HG03196 (cell line): ENCODE data around the gene STXBP6.

Experiments used
- ATAC-seq: cut with Tn5 transposase; IDR thresholded peaks from one replicate; pipeline ENCODE4 v1.9.1; 2021; ENCODE audit not compliant: unreplicated experiment

Gene STXBP6

DNA sequence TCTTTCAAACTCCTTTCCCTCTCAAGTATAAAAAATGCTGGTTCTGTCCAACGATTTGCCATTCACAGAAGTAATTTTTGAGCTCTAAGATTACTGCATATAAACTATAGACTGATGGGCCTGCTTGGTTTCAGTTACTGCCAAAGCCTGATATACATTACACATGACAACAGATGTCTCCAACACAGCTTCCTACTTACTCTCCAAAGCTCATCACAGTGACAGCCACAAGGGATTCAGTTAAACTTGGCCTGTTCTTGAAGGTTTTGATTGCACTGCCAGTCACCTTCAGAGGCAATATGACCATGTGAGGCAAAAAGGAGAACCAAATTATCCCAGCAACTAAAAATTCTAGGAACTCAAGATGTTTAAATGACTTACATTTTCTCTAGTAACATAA, 30.1 kb downstream of the STXBP6 start:
- ATAC-seq: no peak

DNA sequence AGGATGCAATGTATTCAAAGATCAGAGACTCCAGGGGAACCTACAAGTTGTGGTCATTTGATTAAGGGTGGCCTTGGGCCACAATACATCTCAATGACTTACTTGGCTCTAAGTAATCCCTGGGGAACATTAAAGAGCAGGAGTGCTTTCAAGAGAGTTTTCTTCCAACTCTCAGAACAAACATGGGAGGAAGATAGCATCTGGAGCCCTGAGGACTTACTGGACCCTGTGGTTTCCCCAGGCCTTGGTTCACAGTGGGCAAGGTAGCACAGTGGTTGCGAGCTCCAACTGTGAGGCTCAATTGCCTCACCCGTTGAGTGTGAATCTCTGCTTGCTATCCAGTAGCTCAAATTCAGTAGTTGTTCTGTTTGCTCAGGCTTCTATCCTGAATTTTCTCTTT, 32.4 kb downstream of the STXBP6 start:
- ATAC-seq: no peak

DNA sequence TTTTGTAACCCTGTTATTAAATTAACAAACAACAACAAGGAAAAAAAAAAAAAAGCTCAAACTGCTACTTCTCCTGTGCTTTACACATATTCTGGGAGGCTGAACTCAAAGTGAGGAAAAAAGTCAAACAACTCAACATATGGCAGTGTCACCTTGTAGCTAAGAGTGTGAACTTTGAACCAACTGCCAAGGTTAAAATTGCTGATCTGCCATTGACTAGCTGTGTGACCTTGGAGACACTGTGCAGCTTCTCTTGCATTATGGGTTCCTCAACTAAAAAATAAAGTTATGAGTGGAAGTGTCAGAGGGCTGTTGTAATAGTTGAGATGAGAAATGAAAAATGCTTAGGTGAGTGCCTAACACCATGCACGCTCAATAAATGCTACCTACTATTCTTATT, 34.2 kb downstream of the STXBP6 start:
- no peak for ATAC-seq

DNA sequence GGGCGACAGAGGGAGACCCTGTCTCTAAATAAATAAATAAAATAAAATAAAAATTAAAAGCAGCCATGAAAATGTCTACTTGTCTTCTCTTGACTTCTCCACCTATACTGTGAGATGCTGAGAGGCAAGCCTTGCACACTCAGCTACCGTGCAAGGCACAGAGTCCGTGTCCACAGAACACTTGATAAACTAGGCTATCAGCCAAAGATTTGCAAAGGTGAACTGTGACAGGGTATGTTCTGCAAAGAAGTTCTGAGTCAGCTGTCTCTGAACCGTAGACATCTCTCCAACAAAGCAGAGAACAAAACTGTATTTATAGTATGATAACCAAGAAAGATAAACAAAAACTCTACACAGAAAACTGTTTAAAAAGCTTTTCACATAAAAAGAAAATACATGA, 35.5 kb downstream of the STXBP6 start:
- no peak for ATAC-seq

DNA sequence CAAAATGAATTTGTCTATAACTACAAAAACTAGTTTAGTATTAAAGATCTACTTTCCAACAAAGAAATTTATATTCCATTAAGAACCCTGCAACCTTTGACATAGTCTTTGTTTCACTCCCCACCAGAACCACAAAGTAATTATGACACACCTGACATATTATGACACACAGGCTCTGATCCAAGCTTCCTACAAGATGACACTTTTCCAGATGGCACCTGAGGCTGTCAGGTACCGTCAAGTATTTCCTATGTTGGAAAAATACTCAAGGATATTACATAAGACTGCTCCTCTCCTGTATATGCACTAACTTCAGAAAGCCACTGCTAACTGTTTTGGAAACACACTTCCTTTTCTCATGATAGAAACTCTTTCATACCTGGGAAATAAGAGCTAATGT, 38.9 kb downstream of the STXBP6 start:
- ATAC-seq: no peak

DNA sequence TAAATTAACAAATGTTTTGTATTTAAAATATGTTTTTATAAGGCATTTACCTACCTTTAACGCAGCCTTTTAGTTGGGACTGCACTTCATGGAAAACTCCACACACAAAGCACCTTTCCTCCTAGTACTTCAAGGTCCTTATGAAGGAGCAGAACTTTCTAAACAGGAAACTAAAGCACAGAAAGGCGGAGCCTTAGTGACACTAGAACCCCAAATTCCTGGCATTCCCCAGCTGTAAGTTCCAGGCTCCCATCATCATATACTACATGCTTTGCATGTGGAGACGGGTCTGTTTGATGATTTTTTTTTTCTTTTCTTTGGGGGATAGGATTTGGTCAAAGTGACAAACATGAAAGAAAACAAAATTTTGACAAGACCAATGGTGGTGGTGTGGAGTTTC, 39.5 kb downstream of the STXBP6 start:
- no peak for ATAC-seq

DNA sequence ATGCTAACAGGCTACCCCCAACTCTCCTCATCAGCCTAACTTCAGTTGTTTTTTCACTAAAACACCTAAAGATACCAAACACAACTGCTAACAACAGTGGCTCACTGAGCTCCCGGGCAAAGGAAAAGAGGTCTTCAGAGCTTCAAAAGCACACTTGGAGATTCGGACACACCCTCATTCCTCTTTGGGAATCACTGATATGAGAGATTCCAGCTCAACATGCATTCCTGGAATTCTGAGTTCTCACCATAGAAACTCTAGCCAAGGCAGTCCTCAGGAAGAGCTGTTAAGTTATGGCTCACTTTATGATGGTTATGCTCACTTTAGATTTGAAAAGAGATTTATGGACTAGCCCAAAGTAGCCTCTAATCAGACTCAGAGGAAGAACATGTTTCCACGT, 40.1 kb downstream of the STXBP6 start:
- no peak for ATAC-seq

DNA sequence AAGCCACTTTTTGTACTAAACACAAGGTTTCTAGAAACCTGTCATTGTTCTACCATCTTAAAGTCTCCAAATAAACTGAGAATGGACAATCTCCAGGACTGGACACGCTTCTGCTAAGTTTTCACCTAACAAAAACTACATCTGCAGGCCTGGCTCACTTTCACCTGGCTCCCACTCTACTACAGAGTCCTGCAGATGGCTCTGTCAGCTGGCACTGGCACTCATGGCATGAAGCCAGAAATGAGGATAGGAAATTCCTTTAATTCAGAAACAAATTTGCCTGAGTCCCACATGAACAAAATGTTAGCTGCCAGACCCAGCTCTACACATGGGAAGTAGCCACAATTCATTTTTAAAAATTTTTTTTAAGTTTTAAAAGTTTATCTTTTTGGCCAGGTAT, 42.1 kb downstream of the STXBP6 start:
- no peak for ATAC-seq

DNA sequence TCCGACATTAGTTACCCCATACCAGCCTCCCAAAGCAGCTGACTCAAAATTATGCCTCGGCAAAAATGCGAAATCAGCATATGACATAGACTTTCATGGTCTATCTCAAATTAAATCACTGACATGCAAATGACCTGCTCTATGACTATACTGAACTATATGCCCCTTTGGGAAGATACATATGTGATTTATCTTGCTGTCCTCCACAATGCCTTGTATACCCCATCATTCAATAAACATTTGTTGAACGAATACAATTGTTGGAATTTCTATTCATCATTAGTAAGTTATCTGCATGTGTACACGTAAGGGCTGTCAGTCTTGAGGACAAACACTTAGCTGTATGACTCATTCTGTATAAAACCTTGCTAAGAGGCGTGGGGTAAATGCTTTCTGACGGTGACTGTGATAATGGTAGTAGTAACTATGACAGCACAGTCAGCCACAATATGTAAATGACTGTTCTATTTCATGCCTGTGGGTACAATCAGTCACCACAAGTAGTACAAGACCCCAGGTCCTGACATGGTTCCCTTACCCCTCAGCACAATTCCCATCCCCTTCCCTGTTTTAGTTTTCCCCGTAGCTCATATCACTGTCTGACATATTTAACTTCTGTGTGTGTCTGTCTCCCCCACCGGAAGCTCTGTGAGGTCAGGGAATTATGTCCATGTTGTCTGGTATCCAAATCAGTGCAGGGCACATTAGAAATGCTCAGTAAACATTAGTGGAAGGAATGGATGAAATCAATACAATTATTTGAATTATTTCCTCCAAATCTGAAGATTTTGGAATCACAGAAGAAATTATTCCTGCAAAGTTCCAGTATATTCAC, 42.8 kb downstream of the STXBP6 start:
- no peak for ATAC-seq

DNA sequence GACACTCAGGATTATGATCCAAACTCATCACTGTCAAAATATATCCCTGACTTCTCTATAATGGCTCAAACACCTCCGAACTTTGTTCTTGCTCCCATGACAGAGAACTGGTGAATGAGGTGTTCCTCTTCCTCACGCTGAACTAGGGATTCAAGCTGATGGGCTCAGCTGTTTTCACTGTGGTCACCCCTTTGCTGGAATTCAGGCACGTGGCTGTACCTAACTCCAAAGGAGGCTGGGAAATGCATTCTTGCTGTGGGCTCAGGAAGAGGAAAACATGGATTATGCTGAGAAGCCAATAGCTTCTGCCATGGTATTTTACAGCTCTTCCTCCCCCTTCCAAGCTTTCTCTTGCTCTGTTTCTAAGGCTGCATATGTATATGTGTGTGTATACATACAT, 43.9 kb downstream of the STXBP6 start:
- ATAC-seq: no peak

DNA sequence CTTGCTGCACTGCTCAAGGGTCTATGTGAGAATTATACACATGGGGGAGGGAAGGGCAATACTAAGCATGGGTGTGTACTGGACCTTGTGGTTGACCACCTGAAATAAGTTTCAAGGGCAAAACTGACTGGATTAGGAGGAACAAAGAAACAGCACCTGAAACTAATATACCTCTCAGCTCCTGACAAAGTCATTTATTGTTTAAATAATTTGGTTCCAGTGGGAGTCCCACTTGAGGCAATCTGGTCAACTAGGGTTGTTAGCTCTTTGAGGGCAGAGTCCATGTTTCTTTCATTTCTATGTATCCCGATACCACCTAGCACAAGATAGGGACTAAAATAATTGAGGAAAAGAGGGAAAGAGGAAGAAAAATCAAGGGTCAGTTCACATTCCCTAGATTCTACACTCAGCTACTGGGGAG, 45.5 kb downstream of the STXBP6 start:
- ATAC-seq: no peak

DNA sequence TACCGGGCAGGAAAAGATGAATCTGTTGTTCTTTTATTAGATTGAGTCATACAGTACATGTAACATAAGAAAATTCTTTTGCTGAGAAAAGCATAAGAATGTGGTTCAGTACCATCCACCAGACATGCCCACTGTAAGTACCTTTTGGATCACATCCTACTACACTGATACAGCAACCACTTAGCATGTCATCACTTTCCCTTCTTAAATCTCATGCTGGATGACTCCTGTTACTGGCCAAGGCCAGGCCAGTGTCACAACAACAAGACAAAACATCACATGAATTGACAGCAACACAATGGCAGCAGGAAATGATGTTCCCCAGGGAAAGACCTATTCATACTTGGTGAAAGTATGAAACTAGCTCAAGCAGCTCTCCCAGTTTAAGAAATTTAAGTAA, 46.4 kb downstream of the STXBP6 start:
- no peak for ATAC-seq

DNA sequence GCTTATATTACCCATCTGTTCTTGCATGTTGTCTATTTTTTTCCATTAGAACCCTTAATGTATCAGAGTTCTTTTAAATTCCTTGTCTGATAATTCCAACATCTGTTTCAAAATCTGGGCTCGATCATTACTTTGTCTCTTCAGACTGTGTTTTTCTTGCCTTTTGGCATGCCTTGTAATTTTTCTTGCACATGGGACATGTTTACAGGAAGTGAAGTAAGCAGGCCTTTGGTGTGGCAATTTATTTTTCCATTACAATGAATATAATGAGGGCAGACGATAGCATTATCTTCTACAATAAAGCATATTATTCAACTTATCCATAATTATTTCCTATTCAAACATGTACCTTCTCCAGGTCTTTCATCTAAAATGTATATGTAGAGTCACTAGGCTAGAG, 48.3 kb downstream of the STXBP6 start:
- ATAC-seq: no peak

DNA sequence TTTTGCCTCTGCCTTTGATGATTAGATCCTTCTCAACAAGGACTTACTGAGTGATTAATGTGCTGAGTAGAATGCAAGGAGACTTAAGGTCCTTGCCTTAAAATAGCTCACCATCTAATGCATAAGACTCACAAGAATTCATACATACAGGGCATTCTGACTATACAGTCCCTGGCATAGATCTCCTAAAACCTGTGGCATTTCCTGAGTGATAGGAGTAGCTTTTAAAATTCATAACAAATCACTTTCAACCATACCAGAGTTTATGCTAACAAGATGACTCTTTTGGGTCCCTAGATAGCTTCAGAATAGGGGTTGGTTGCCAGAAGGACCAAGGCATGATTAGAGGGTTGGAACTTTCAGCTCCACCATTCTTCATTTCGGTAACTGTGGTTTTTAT, 48.8 kb downstream of the STXBP6 start:
- no peak for ATAC-seq

DNA sequence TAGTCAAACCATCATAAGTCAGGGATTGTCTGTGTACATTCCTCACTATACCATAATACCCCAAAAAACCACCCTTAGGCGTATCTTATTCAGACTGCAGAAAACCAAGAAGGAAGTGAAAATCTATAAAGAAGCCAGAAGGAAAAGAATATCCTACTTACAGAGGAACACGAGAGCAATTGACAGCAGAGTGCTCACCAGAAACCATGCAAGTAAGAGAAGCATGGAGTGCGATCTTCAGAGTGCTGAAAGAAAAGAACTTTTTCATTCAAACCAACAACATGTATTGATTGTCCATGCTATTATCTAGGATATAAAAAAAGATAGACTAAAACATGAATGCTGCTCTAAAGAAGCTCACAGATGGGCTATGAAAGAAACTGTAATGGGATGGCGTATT, 50.8 kb downstream of the STXBP6 start:
- ATAC-seq: no peak

DNA sequence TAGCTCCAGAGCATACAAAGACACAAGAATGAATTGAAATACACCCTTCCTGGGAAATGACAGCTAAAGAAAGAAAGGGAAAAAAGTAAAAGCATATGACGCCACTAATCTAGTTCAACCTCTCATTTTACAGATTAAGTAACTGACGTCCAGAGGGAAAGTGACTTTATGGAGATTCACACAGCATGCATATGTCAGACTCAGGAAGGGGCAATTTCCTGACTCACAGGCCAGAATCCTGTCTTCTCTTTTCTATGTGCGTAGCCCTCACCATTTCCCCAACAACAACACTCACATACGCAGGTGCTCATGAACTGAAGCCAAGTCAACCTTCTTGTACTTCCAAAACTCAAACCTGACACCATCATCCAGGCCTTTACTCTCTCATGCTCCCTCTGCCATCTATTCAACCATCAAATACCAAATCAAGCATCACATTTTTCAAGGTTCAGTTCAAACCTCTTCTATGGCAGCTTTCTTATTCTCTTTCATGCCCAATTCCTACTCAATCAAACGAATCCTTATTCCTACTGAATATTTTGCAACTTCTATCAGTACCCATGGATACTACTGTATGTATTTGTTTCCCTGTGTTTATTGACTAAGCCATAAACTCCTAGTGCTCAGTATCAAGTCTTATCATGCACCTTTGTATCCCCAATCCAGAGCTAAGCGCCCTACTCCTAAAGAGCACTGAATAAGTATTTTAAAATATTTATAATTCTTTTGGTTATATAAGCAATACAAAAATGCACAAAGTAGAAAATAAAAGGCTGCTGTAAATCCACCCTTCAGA, 52.8 kb downstream of the STXBP6 start:
- no peak for ATAC-seq

DNA sequence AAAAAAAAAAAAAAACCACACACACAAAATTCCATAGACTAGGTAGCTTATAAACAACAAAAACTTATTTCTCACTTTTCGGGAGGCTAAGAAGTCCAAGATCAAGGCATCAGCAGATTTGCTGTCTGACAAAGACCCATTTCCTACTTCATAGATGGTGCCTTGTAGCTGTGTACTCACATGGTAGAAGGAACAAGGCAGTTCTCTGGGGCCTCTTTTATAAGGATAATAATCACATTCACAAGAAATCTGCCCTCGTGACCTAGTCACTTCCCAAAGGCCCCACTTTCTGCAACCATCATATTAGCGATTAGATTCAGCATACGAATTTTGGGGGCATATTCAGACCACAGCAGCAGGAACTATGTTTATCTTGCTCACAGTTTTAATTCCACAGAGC, 54.9 kb downstream of the STXBP6 start:
- ATAC-seq: no peak

DNA sequence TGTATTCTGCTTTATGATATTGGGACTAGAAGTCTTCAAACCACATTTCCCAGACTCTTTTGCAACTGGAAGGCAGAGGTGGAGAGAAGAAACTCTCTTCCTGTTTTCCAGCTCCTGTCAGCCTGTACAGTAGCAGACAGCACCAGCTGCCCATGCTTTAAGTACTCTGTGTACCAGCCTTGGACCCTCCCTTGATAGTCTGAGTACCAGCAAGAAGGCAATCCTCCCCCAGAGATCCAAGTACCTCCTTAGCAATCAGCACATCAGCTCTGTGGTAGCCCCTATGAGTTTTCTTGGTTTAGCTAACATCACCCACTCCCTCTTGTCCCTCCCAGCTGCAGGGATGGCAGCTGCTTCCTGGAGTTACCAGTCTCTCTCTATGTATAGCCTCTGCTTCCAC, 56.3 kb downstream of the STXBP6 start:
- ATAC-seq: no peak

DNA sequence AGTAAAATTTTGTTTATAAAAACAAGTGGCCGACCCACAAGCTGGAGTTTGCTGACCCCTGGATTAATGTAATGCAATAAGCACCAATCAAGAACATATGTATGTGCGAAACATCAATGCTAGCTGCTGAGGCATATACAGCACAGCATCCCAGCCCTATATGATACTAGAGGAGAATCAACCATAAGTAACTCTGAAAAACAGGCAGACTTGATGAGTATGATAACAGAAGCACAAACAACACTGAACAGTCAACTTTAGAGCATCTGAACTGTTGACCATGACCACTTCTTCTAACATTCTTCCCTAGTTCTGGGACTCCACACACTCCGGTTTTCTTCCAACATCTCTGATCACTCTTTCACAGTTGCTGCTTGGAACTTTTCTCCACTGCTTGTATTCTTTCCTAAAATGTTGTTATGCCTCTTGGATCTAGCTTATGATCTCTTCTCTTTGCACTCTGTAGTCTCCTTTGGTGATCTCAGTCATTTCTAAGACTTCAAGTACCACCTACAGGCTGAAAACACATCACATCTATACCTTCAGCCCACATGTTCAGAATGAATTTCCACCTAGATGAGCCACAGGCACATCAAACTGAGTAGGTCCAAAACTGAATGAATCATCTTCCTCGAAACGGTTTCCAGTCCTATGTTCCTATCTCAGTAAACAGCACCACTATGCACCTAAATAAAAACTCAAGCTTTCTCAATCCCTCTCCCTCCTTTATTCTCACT, 57.2 kb downstream of the STXBP6 start:
- ATAC-seq: no peak

DNA sequence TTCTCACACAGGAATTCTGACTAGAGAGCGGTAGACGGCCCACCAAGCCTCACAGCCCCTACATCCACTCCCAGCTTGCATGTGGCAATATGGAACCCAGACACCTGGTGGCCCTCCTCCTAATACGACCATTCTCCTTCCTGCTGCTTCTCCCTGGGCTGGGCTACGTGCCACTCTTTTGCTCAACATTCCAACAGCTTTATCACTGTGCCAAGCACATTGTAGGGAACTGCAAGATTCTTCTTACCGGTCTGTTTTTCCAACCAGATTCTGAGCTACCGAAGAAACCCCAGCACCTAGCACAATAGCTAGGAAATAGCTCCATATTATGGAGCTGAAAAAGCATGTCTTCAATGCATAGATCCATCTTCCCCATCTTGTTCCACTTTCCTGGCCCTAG, 58.1 kb downstream of the STXBP6 start:
- no peak for ATAC-seq

DNA sequence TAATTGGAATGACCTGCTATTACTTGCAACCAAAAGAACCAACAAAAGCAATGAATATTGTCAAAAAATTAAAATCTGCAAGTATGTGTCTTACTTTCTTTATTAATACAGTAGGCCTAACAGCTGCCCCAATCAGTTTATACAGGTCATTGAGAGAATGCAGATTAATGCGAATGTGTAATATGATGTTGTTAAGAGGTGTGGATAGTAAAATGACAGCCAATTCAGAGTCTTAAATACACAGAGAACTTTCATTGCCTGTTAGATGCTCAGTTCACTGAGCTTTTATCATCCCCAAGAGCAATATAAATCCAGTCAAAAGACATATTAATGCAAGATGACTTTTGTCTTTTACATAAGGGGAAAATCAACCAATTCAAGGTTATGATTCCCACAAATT, 58.7 kb downstream of the STXBP6 start:
- no peak for ATAC-seq

DNA sequence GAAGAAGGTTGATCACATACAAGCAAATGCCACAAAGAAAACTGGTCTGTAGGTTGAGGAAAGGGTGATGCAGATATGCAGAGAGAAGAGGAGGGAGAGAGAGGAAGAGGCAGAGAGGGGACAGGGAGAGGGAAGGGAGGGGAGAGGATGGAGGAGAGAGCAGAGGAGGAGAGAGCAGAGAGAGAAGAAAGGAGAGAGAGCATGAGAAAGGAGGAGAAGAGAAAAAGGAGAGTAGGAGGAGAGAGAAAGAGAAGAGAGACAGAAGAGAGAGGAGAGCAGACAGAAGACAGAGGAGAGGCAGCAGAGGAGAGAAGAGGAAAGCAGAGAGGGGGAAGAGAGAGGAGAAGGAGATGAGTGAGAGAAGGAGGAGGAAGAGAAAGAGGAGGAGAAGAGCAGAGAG, 59.2 kb downstream of the STXBP6 start:
- no peak for ATAC-seq
